ENCODE data around the gene CNN2.

The CNN2 gene

DNA sequence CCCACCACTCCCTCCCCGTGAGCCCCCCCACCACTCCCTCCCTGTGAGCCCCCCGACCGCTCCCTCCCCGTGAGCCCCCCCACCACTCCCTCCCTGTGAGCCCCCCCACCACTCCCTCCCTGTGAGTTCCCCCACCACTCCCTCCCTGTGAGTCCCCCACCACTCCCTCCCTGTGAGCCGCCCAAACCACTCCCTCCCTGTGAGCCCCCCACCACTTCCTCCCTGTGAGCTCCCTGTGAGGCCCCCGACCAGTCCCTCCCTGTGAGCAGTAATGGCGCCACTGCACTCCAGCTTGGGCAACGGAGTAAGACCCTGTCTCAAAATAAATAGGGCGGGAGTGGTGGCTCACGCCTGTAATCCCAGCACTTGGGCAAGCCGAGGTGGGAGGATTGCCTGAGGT lies 23.4 kb downstream of the CNN2 start:
- TF ChIP-seq, protein P1, sequence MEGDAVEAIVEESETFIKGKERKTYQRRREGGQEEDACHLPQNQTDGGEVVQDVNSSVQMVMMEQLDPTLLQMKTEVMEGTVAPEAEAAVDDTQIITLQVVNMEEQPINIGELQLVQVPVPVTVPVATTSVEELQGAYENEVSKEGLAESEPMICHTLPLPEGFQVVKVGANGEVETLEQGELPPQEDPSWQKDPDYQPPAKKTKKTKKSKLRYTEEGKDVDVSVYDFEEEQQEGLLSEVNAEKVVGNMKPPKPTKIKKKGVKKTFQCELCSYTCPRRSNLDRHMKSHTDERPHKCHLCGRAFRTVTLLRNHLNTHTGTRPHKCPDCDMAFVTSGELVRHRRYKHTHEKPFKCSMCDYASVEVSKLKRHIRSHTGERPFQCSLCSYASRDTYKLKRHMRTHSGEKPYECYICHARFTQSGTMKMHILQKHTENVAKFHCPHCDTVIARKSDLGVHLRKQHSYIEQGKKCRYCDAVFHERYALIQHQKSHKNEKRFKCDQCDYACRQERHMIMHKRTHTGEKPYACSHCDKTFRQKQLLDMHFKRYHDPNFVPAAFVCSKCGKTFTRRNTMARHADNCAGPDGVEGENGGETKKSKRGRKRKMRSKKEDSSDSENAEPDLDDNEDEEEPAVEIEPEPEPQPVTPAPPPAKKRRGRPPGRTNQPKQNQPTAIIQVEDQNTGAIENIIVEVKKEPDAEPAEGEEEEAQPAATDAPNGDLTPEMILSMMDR (conservative IDR thresholded peaks at IDR 0.05; ENCODE audit: low read length): no peak
- no peak for DNase-seq (ENCODE audit: low read depth)
- no peak overlapping the region for H3K4me3 ChIP-seq (ENCODE audit: low read length)

DNA sequence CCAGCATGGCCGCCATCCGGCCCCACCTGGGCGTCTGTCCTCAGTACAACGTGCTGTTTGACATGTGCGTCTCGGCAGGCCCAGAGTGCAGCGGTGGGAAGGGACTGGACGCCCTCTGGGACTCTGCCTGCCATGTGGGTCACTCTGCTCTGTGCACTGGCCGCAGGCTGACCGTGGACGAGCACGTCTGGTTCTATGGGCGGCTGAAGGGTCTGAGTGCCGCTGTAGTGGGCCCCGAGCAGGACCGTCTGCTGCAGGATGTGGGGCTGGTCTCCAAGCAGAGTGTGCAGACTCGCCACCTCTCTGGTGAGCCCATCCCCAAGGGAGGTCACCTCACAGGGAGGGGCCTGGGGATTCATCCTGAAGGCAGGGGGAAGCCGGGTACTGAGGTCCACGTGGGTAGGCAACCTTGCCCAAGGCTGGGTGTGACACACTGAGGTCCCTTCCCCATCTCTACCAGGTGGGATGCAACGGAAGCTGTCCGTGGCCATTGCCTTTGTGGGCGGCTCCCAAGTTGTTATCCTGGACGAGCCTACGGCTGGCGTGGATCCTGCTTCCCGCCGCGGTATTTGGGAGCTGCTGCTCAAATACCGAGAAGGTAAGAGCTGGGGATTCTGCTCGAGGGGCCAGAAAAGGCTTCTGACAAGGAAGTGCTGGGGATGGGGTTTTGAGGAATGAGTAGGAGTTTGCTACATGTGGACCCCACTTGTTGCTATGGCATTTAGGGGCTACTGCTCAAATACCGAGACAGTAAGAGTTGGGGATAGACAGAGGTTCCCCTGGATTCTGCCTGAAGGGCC lies 24.8 kb downstream of the CNN2 start:
- no peak overlapping the region for H3K4me3 ChIP-seq (ENCODE audit: low read length)
- no peak for DNase-seq (ENCODE audit: low read depth)
- TF ChIP-seq, protein P1 (conservative IDR thresholded peaks at IDR 0.05; ENCODE audit: low read length): no peak

DNA sequence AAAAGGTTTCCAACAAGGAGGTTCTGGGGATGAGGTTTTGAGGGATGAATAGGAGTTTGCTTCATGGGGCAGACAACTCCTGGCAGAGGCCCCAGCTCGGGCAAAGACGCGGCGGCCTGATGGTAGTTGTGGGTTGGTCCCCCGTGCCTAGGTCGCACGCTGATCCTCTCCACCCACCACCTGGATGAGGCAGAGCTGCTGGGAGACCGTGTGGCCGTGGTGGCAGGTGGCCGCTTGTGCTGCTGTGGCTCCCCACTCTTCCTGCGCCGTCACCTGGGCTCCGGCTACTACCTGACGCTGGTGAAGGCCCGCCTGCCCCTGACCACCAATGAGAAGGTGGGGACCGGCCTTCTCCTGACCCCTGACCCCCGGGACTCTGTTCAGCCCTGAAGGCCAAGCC lies 25.4 kb downstream of the CNN2 start:
- DNase-seq (ENCODE audit: low read depth): no peak
- TF ChIP-seq, protein P1 (conservative IDR thresholded peaks at IDR 0.05; ENCODE audit: low read length): no peak
- no peak overlapping the region for H3K4me3 ChIP-seq (ENCODE audit: low read length)

DNA sequence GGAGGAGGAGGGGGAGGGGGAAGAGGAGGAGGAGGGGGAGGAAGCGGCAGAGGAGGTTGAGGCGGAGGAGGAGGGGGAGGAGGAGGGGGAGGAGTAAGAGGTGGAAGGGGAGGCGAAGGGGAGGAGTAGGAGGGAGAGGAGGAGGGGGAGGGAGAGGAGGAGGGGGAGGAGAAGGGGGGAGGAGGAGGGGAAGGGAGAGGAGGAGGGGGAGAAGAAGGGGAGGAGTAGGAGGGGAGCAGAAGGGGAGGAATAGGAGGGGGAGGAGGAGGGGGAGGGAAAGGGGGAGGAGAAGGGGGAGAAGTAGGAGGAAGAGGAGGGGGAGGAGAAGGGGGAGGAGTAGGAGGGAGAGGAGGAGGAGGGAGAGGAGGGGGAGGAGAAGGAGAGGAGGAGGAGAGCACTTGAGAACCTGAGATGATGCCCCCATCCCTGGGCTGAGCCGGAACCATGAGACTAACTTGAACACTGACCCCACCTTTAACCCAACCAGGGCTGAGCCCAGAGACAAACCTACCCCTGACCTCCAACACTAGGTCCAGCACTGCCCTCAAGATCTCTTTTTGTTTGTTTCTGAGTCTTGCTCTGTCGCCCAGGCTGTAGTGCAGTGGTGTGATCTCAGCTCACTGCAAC lies 26.1 kb downstream of the CNN2 start:
- TF ChIP-seq, protein P1 (conservative IDR thresholded peaks at IDR 0.05; ENCODE audit: low read length): no peak
- no peak for DNase-seq (ENCODE audit: low read depth)
- H3K4me3 ChIP-seq (ENCODE audit: low read length): no peak overlapping the region

DNA sequence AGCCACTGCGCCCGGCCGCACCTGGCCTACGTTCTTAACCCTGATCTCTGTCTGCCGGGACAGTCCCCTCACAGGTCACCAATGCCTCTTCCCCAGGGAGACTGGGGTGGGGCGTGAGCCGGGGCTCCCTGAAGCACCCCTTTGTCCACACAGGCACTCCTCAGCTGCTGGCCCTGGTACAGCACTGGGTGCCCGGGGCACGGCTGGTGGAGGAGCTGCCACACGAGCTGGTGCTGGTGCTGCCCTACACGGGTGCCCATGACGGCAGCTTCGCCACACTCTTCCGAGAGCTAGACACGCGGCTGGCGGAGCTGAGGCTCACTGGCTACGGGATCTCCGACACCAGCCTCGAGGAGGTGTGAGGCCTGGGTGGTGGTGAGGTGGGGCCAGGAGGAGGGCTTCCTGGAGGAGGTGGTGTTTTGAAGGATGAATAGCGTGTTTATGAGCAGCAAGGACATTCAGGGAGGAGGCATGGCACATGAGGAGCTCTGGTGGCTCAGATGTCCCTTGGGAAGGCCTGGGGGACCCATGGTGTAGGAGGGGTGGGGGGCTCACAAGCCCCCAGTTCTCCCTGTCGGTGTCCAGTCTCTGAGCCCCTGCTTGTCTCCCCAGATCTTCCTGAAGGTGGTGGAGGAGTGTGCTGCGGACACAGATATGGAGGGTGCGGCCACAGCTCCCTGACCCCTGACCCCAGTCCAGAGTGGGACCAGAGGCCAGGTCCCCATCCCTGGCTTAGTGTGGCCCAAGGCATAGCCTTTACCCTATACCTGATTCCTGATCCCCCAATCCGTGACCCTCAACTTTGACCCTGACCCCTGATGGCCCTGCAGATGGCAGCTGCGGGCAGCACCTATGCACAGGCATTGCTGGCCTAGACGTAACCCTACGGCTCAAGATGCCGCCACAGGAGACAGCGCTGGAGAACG lies 27.0 kb downstream of the CNN2 start:
- no peak for DNase-seq (ENCODE audit: low read depth)
- TF ChIP-seq, protein P1 (conservative IDR thresholded peaks at IDR 0.05; ENCODE audit: low read length): no peak
- no peak overlapping the region for H3K4me3 ChIP-seq (ENCODE audit: low read length)

DNA sequence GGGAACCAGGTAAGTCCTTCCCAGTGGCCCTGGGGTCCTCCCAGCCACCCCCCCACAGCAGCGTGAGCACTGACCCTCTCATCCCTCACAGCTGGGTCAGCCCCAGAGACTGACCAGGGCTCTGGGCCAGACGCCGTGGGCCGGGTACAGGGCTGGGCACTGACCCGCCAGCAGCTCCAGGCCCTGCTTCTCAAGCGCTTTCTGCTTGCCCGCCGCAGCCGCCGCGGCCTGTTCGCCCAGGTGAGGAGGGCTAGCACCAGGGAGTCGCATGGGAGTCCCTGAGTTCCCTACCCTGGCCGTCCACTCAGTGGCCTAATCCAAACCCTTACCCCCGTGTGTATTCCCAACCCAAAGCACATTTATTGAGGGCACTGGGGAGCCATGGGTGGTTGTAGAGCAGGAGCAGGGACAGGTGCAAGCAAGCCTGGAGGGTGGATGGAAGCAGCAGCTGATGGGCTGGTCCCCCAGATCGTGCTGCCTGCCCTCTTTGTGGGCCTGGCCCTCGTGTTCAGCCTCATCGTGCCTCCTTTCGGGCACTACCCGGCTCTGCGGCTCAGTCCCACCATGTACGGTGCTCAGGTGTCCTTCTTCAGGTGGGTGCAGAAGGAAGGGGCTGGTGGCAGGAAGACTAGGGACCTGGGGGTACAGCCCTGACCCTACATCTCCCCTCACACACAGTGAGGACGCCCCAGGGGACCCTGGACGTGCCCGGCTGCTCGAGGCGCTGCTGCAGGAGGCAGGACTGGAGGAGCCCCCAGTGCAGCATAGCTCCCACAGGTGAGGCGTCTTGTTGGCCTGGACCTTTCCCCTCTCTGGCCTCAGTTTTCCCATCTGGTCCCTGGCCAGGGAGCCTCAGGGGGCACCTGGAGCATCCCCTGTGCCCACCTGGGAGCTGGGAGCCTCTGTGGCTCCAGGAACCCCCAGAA lies 28.0 kb downstream of the CNN2 start:
- no peak overlapping the region for H3K4me3 ChIP-seq (ENCODE audit: low read length)
- TF ChIP-seq, protein P1 (conservative IDR thresholded peaks at IDR 0.05; ENCODE audit: low read length): no peak
- no peak for DNase-seq (ENCODE audit: low read depth)
